ENCODE results near the gene CCNF. TPM values are rescaled to one million over a fixed set of nuclear protein-coding genes. Genes with fewer than 3 reads are reported as not detected.

CCNF gene
- total and polyA plus RNA-seq, 9 of the 15 experiments (the other 6 are each of a cell fraction or from before 2014, with no cell fraction given), result 4.1 to 70.1 (median 29.5) TPM

GRCh38 chr16:2428784-2429033 is 538 bp upstream of the CCNF start (continued):
- TF ChIP-seq, protein P1, sequence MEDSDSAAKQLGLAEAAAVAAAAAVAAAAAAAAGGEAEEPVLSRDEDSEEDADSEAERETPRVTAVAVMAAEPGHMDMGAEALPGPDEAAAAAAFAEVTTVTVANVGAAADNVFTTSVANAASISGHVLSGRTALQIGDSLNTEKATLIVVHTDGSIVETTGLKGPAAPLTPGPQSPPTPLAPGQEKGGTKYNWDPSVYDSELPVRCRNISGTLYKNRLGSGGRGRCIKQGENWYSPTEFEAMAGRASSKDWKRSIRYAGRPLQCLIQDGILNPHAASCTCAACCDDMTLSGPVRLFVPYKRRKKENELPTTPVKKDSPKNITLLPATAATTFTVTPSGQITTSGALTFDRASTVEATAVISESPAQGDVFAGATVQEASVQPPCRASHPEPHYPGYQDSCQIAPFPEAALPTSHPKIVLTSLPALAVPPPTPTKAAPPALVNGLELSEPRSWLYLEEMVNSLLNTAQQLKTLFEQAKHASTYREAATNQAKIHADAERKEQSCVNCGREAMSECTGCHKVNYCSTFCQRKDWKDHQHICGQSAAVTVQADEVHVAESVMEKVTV (CRISPR knock-in tag; IDR thresholded peaks at IDR 0.05), result no peak
- TF ChIP-seq L3MBTL2 (IDR thresholded peaks at IDR 0.05) (peak; percentile 94), NR2C2 (CRISPR knock-in tag; IDR thresholded peaks at IDR 0.05) (no peak), NR2C2 (tag; IDR thresholded peaks at IDR 0.05) (peak; percentile 71; the same call in 1 of the 2 replicates), ZBTB33 (CRISPR knock-in tag; IDR thresholded peaks at IDR 0.05) (no peak), PHB (CRISPR knock-in tag; IDR thresholded peaks at IDR 0.05) (peak; percentile 92; the same call in 1 of the 2 replicates), SP1 (CRISPR knock-in tag; IDR thresholded peaks at IDR 0.05) (peak; percentile 74; the same call in 1 of the 2 replicates), ZFX (CRISPR knock-in tag; IDR thresholded peaks at IDR 0.05) (peak; percentile 80), RUNX1 (IDR thresholded peaks at IDR 0.05; ENCODE audit: low read depth) (no peak), POLR2AphosphoS5 (IDR thresholded peaks at IDR 0.05; ENCODE audit: control insufficient read depth, insufficient read depth, low read depth, low read length) (no peak), NR1H2 (CRISPR knock-in tag; IDR thresholded peaks at IDR 0.05) (0 out of 2 replicates have a peak, but pooled peaks have one; percentile 74), ATF1 (CRISPR knock-in tag; IDR thresholded peaks at IDR 0.05) (no peak), ATF1 (tag; IDR thresholded peaks at IDR 0.05) (peak; percentile 69), DPF2 (IDR thresholded peaks at IDR 0.05) (peak; percentile 38; the same call in 1 of the 2 replicates), ZNF655 (CRISPR knock-in tag; IDR thresholded peaks at IDR 0.05) (no peak), CEBPB (tag; IDR thresholded peaks at IDR 0.05) (no peak), DMBX1 (CRISPR knock-in tag; IDR thresholded peaks at IDR 0.05; ENCODE audit: borderline replicate concordance) (peak; percentile 10; the same call in 1 of the 2 replicates), NR2C1 (IDR thresholded peaks at IDR 0.05) (no peak), NR2C1 (tag; IDR thresholded peaks at IDR 0.05) (0 out of 2 replicates have a peak, but pooled peaks have one; percentile 38), FOXA3 (CRISPR knock-in tag; conservative IDR thresholded peaks at IDR 0.05 in 1 of 2, IDR thresholded peaks at IDR 0.05 in 1 of 2) (peak in 1 of 2 experiments; percentile 81; a peak in 2 of 4 replicates), NFIC (IDR thresholded peaks at IDR 0.05) (peak; percentile 78)
- TF ChIP-seq, protein P2, sequence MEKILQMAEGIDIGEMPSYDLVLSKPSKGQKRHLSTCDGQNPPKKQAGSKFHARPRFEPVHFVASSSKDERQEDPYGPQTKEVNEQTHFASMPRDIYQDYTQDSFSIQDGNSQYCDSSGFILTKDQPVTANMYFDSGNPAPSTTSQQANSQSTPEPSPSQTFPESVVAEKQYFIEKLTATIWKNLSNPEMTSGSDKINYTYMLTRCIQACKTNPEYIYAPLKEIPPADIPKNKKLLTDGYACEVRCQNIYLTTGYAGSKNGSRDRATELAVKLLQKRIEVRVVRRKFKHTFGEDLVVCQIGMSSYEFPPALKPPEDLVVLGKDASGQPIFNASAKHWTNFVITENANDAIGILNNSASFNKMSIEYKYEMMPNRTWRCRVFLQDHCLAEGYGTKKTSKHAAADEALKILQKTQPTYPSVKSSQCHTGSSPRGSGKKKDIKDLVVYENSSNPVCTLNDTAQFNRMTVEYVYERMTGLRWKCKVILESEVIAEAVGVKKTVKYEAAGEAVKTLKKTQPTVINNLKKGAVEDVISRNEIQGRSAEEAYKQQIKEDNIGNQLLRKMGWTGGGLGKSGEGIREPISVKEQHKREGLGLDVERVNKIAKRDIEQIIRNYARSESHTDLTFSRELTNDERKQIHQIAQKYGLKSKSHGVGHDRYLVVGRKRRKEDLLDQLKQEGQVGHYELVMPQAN (IDR thresholded peaks at IDR 0.05; ENCODE audit: borderline replicate concordance), result peak; percentile 71; the same call in 1 of the 2 replicates
- TF ChIP-seq, protein P3, sequence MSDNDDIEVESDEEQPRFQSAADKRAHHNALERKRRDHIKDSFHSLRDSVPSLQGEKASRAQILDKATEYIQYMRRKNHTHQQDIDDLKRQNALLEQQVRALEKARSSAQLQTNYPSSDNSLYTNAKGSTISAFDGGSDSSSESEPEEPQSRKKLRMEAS (CRISPR knock-in tag; IDR thresholded peaks at IDR 0.05), result peak; percentile 88
- TF ChIP-seq, protein P4, sequence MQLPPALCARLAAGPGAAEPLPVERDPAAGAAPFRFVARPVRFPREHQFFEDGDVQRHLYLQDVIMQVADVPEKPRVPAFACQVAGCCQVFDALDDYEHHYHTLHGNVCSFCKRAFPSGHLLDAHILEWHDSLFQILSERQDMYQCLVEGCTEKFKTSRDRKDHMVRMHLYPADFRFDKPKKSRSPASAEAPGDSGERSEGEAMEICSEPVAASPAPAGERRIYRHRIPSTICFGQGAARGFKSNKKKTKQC (CRISPR knock-in tag; IDR thresholded peaks at IDR 0.05), result 0 out of 2 replicates have a peak, but pooled peaks have one; percentile 80

Data from K562 (cell line).